ENCODE data around the gene DTNA. TPM values are rescaled to one million over a fixed set of nuclear protein-coding genes. Genes with fewer than 3 reads are reported as not detected.

Gene DTNA
- polyA plus RNA-seq, 3 donors, result 17.6 to 25.3 (median 21.6) TPM

DNA sequence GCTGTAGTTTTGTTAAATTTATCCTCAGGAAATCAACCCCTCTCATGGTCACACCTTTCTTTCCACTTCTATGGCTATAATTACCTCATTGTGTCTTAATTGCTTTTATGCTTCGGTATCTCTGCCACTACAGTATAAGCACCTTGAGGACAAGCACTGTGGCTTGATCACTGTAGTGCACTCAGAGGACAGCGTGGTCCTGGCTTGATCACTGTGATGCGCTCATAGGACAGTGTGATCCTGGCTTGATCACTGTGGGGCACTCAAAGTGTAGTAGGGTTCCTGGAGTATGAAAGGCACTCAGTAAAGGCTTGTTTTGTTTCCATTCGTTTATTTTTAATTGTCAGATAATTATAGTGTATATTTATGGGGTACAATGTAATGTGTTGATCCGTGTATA is 44.2 kb downstream of the DTNA start:
- DNase-seq (ENCODE audit: extremely low read depth in 1 of 11, low read depth in 9 of 11, low spot score in 4 of 11), result no peak

- no peak for DNase-seq (ENCODE audit: extremely low read depth in 1 of 11, low read depth in 9 of 11, low spot score in 4 of 11)
Measured at GRCh38 chr18:34757666-34758065, 47.6 kb downstream of the DTNA start.

GRCh38 chr18:34758378-34758948 is 48.4 kb downstream of the DTNA start:
- DNase-seq (ENCODE audit: extremely low read depth in 1 of 11, low read depth in 9 of 11, low spot score in 4 of 11), result no peak

DNA sequence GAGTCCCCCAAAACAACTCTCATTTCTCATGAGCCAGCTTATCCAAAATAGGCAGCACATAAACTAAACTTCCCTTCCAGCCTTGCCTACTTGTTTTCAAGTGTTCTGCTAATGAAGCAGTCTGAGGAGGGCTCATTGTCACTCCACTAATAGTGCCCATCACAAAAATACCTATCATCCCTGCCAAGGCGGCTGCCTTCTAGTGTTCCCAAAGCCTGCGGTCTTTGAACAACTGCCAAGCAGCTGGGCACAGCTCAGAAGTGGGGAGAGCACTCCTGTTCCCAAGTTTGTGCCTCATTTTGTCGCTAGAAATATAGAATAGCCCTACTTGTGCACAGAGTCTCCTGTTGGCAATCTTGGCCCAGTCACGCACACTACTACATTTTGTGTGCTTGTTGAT is 50.3 kb downstream of the DTNA start:
- no peak for DNase-seq (ENCODE audit: extremely low read depth in 1 of 11, low read depth in 9 of 11, low spot score in 4 of 11)

DNA sequence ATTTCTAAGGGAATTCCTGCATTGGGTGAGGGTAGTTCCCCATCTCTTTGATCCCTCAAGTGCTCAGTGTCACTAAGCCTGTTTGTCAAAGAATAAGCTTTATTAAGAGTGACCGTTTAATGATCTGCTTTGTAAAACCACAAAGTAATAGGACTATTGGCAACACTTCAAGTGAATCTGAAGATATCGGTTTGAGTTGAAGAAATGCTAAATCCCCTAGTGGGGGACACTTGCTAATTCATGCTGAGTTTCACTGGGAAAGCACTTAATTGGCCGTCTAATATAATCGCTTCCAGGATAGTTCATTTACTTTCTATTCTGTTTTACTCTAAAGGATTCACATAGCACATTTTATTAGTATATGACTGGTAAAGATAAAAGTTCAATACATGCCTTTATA is 54.4 kb downstream of the DTNA start:
- DNase-seq (ENCODE audit: extremely low read depth in 1 of 11, low read depth in 9 of 11, low spot score in 4 of 11), result no peak

- no peak for DNase-seq (ENCODE audit: extremely low read depth in 1 of 11, low read depth in 9 of 11, low spot score in 4 of 11)
Measured at GRCh38 chr18:34767601-34768027, 57.5 kb downstream of the DTNA start.

DNA sequence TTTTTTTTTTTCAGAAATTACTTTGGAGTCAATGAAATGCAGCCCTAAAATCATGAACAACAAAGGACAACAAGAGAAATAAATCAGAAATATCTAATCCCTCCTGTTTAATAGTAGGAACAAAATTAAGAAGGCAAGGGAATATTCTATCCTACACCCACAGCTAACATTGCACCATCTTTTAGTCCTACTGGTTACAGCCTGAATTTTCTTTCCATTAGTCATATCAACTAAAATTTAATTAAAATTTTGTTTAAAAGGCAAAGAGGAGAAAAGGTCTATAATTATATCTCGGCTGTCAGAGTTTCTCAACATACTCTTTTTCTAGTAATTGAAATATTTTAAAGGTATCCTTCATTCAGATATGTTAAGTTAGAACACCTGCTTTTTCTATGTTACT is 61.9 kb downstream of the DTNA start:
- DNase-seq (ENCODE audit: extremely low read depth in 1 of 11, low read depth in 9 of 11, low spot score in 4 of 11), result no peak

- DNase-seq (ENCODE audit: extremely low read depth in 1 of 11, low read depth in 9 of 11, low spot score in 4 of 11), result no peak
Measured at GRCh38 chr18:34772887-34773286, 62.8 kb downstream of the DTNA start.

GRCh38 chr18:34773378-34773777 is 63.3 kb downstream of the DTNA start:
- no peak for DNase-seq (ENCODE audit: extremely low read depth in 1 of 11, low read depth in 9 of 11, low spot score in 4 of 11)

DNA sequence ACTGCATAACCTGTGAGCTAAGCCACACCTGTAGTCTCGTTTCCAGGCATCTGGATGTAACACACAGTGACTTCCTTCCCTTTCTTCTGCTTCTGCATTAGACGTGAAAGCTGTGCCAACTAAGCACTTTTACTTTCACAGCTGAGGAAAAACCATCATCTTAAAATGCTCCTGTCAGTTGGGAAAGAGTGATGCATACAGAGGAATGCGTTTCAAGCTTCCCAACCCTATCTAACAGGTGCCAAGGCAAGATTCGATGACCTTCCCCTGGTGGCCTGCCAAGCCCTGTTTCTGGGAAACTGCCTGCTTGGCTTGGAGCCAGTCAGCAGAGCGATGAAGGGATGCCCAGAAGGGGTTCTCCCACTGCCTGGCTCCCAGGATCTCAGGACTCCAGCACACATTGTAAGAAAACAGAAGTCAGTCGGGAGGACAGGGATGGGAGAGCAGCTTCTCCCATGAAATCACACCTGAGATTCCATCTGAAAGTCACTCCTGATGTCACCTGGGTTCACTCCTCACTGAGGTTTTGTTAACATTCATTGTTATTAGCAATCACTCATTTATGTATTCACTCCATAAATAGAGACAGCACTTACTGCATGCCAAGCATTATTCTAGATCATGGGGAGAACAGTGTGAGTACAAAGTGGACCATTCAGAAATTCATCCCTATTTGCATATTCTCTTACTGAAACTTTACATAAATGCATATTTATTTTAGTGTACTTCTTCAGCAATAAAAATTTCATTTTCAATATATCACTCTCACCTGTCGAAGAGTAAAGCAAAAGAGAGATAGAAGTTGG is 64.1 kb downstream of the DTNA start:
- no peak for DNase-seq (ENCODE audit: extremely low read depth in 1 of 11, low read depth in 9 of 11, low spot score in 4 of 11)

- DNase-seq (ENCODE audit: extremely low read depth in 1 of 11, low read depth in 9 of 11, low spot score in 4 of 11), result no peak
Measured at GRCh38 chr18:34775461-34775860, 65.4 kb downstream of the DTNA start.

- DNase-seq (ENCODE audit: extremely low read depth in 1 of 11, low read depth in 9 of 11, low spot score in 4 of 11), result no peak
Measured at GRCh38 chr18:34779112-34779511, 69.0 kb downstream of the DTNA start.

DNA sequence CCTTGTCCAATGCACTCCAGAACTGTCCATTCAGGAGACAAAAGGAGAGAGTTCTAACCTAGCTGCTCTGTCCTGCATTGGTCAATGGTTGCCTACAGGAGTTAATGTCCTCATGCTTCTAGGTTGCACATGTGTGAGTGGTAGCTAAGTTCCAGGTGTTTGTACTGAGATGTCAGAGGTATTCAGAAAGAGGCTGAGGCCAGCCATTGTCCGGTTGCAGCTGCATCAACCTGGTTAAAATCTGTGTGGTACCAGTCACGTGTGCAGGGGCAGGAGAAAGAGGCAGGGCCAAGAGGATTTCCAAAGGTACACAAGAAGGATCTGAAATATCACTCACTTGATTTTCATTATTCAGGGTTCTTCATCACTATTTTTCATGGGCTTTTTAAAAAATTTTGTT is 70.8 kb downstream of the DTNA start:
- no peak for DNase-seq (ENCODE audit: extremely low read depth in 1 of 11, low read depth in 9 of 11, low spot score in 4 of 11)

GRCh38 chr18:34783501-34783900 is 73.4 kb downstream of the DTNA start:
- no peak for DNase-seq (ENCODE audit: extremely low read depth in 1 of 11, low read depth in 9 of 11, low spot score in 4 of 11)

GRCh38 chr18:34786162-34786741 is 76.2 kb downstream of the DTNA start:
- DNase-seq (ENCODE audit: extremely low read depth in 1 of 11, low read depth in 9 of 11, low spot score in 4 of 11), result no peak

GRCh38 chr18:34787931-34788532 is 77.9 kb downstream of the DTNA start:
- DNase-seq (ENCODE audit: extremely low read depth in 1 of 11, low read depth in 9 of 11, low spot score in 4 of 11), result peak in 6 of 11 donors; percentile 33 to 51 (median 44)

DNA sequence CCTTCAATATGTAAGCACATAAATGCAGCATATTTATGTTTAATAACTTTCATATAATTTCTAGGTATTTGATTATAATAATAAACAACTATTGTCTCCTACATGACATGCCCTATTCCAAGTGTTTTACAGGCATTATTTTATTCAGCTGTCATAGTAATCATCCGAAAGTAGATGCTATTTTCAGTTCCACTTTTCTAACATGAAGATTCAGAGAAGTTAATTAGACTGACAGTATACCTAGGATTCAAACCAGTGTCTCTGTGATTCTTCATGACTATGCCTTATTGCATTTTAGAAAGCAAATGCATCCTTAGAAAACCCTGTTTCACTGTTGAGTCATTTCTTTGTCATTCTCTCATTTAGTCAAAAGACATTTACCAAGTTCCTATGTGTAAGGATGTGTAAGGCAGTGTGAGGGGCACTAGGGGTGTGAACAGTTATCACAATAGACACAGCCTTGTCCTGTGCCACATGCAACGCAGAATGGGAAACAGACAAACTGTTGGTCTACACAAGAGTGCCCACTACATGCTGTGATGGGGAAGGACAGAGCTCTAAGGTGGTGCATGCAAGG is 79.8 kb downstream of the DTNA start:
- no peak for DNase-seq (ENCODE audit: extremely low read depth in 1 of 11, low read depth in 9 of 11, low spot score in 4 of 11)

GRCh38 chr18:34794348-34794747 is 84.2 kb downstream of the DTNA start:
- DNase-seq (ENCODE audit: extremely low read depth in 1 of 11, low read depth in 9 of 11, low spot score in 4 of 11), result peak in 8 of 11 donors; percentile 10 to 51 (median 38)

GRCh38 chr18:34795070-34795732 is 85.1 kb downstream of the DTNA start:
- peak in 1 of 11 donors; percentile 14 for DNase-seq (ENCODE audit: extremely low read depth in 1 of 11, low read depth in 9 of 11, low spot score in 4 of 11)
